Ectodermal cell (in vitro differentiated cells): ENCODE data around the gene ITGB1.

Experiments used
- H3K27ac ChIP-seq: 2 replicates; pipeline ENCODE4 v1.7.0; 2013; ENCODE audit warnings: mild to moderate bottlenecking, low read depth, low read length; ENCODE audit not compliant: insufficient read depth, poor library complexity, severe bottlenecking
- H3K27me3 ChIP-seq: 2 replicates; pipeline ENCODE4 v1.7.0; 2013; ENCODE audit warnings: mild to moderate bottlenecking, low read length; ENCODE audit not compliant: insufficient read depth, control insufficient read depth, poor library complexity, severe bottlenecking
- H3K36me3 ChIP-seq: one replicate; pipeline ENCODE4 v1.7.0; 2013; ENCODE audit warnings: low read length; ENCODE audit not compliant: control insufficient read depth, insufficient read depth
- H3K4me1 ChIP-seq: one replicate; pipeline ENCODE4 v1.7.0; 2013; ENCODE audit warnings: low read length; ENCODE audit not compliant: control insufficient read depth, insufficient read depth
- H3K4me3 ChIP-seq: 2 replicates; pipeline ENCODE4 v1.7.0; 2013; ENCODE audit warnings: low read depth, low read length, control low read depth; ENCODE audit not compliant: insufficient read depth
- H3K9me3 ChIP-seq: 2 replicates; pipeline ENCODE4 v1.7.0; 2013; ENCODE audit warnings: mild to moderate bottlenecking, low read length, moderate library complexity; ENCODE audit not compliant: control insufficient read depth
- WGBS, 2 experiments: methylation state at CpG; one replicate each; pipeline ENCODE4 v1.1.7; 2013; ENCODE audit warnings: missing lambda C conversion rate in 2 of 2; 5-methylcytosine and 5-hydroxymethylcytosine counted together

ITGB1 gene

GRCh38 chr10:32890444-32890843, 67.6 kb downstream of the ITGB1 start:
- no peaks in the 10 kb centered on the region for H3K36me3 ChIP-seq
- 71 to 76% methylated on average over 3 of the region's 3 CpGs for WGBS, 2 experiments
- no peaks in the 10 kb centered on the region for H3K27me3 ChIP-seq
- H3K27ac ChIP-seq, result no peak overlapping the region
- H3K4me1 ChIP-seq, result no peaks in the 10 kb centered on the region
- H3K9me3 ChIP-seq, result no peaks in the 10 kb centered on the region
- no peak overlapping the region for H3K4me3 ChIP-seq

- no peaks in the 10 kb centered on the region for H3K36me3 ChIP-seq
- H3K27ac ChIP-seq, result no peak overlapping the region
- H3K4me3 ChIP-seq, result no peak overlapping the region
- H3K4me1 ChIP-seq, result no peaks in the 10 kb centered on the region
- WGBS, 2 experiments, result 88 to 93% methylated on average over 1 of the region's 1 CpG
- no peaks in the 10 kb centered on the region for H3K9me3 ChIP-seq
- H3K27me3 ChIP-seq, result no peaks in the 10 kb centered on the region
Observed at GRCh38 chr10:32889631-32890212, 68.3 kb downstream of the ITGB1 start.

GRCh38 chr10:32888161-32888927, 69.7 kb downstream of the ITGB1 start:
- H3K4me1 ChIP-seq, result no peaks in the 10 kb centered on the region
- peaks cover 2% of the 10 kb centered on the region for H3K9me3 ChIP-seq
- no peak overlapping the region for H3K27ac ChIP-seq
- H3K4me3 ChIP-seq, result no peak overlapping the region
- H3K36me3 ChIP-seq, result no peaks in the 10 kb centered on the region
- no peaks in the 10 kb centered on the region for H3K27me3 ChIP-seq
- 96 to 98% methylated on average over 10 to 11 of the region's 11 CpGs for WGBS, 2 experiments

- WGBS, 2 experiments, result 86 to 88% methylated on average over 7 of the region's 7 CpGs
- Histone ChIP-seq H3K36me3 (no peaks in the 10 kb centered on the region), H3K27ac (no peak overlapping the region), H3K4me1 (no peaks in the 10 kb centered on the region), H3K27me3 (no peaks in the 10 kb centered on the region), H3K9me3 (peaks cover 2% of the 10 kb centered on the region), H3K4me3 (no peak overlapping the region)
Observed at GRCh38 chr10:32887481-32887880, 70.5 kb downstream of the ITGB1 start.

DNA sequence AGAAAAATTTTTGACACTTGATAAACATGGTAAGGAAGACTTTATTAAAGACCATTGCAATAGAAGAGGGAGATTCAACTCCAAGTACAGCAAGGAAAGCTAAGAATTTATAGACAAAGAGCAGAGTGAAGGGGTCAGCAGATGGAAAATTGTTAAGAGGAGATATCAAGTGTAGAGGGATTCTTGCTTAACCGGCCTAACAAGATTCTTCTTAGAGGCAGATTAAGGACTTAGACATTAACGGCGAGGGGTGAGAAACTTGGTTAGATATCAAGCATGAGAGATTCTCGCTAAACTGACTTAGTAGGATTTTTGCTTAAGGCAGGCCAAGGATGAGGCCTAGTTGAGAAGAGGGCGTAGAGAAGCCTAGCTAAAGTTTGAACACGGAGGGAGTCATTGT, 76.0 kb downstream of the ITGB1 start:
- WGBS, 2 experiments, result 96 to 97% methylated on average over 6 of the region's 6 CpGs
- Histone ChIP-seq H3K9me3 (peaks cover 2% of the 10 kb centered on the region), H3K36me3 (no peaks in the 10 kb centered on the region), H3K27ac (no peak overlapping the region), H3K27me3 (no peaks in the 10 kb centered on the region), H3K4me3 (no peak overlapping the region), H3K4me1 (no peaks in the 10 kb centered on the region)

GRCh38 chr10:32878646-32879045, 79.4 kb downstream of the ITGB1 start:
- Histone ChIP-seq H3K27ac (no peak overlapping the region), H3K4me3 (no peak overlapping the region), H3K9me3 (peaks cover 2% of the 10 kb centered on the region), H3K4me1 (no peaks in the 10 kb centered on the region), H3K27me3 (no peaks in the 10 kb centered on the region), H3K36me3 (no peaks in the 10 kb centered on the region)

- Histone ChIP-seq H3K27ac (no peak overlapping the region), H3K4me3 (no peak overlapping the region), H3K9me3 (no peaks in the 10 kb centered on the region), H3K4me1 (no peaks in the 10 kb centered on the region), H3K27me3 (no peaks in the 10 kb centered on the region), H3K36me3 (no peaks in the 10 kb centered on the region)
Observed at GRCh38 chr10:32877915-32878314, 80.1 kb downstream of the ITGB1 start.

DNA sequence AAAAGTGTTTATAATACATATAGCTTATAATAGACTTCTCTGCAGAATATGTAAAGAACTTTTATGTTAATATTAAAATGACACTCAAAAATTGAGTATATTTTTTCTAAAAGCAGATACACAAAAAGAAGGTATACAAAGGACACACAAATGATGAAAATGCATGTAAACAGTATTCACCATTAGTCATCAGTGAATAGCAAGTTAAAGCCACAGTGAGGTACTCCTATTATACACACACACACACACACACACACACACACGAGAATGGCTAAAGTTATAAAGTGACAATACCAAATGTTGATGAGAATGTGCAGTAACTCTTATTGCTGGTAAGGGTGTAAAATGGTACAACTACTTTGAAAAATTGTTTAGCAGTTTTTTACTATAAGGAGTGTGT, 92.9 kb downstream of the ITGB1 start:
- Histone ChIP-seq H3K27me3 (no peaks in the 10 kb centered on the region), H3K9me3 (no peaks in the 10 kb centered on the region), H3K4me3 (no peak overlapping the region), H3K4me1 (no peaks in the 10 kb centered on the region), H3K27ac (no peak overlapping the region), H3K36me3 (no peaks in the 10 kb centered on the region)
- WGBS, 2 experiments, result no CpG with 5 or more reads among the region's 1 CpG

DNA sequence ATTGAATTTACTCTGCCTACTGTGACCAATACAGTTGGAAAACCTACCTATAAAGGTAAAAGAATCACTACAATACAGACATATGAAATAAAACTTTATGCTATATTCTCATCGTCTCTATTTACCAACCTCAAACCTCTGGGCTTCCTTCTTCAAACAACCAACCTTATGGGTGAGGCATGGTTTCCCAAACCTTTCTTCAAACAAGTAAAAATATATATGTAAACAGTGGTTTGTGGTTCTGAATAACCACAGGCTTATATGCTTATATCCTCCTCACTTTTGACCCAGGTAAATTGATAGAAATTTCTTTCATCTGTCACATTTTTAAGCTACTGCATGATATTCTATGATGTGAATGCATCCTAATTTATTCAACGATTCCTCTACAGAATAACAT, 103.6 kb downstream of the ITGB1 start:
- H3K27ac ChIP-seq, result no peak overlapping the region
- H3K27me3 ChIP-seq, result no peaks in the 10 kb centered on the region
- no peaks in the 10 kb centered on the region for H3K36me3 ChIP-seq
- H3K9me3 ChIP-seq, result no peaks in the 10 kb centered on the region
- 100% methylated on average over 1 of the region's 2 CpGs for WGBS, 2 experiments
- no peaks in the 10 kb centered on the region for H3K4me1 ChIP-seq
- H3K4me3 ChIP-seq, result no peak overlapping the region

GRCh38 chr10:32851301-32851700, 106.7 kb downstream of the ITGB1 start:
- Histone ChIP-seq H3K27ac (no peak overlapping the region), H3K4me3 (no peak overlapping the region), H3K4me1 (no peaks in the 10 kb centered on the region), H3K36me3 (no peaks in the 10 kb centered on the region), H3K27me3 (no peaks in the 10 kb centered on the region), H3K9me3 (no peaks in the 10 kb centered on the region)
- 0% methylated on average over 1 of the region's 1 CpG for WGBS, 2 experiments
